Naive thymus-derived CD8-positive, alpha-beta T cell (primary cell): ENCODE data around the gene JPH2. TPM values are rescaled to one million over a fixed set of nuclear protein-coding genes. Genes with fewer than 3 reads are reported as not detected.
A peak's percentile ranks its signal among the peaks of the same experiment; 100 is the strongest.

ENCODE experiments used
- ATAC-seq, 2 donors: fragments of 150-1000 bp; cut with Tn5 transposase in 1 of 2; sonication (Bioruptor Pico), chemical (Tn5 transposase) in 1 of 2; 1 replicate in 1 of 2; 2 replicates in 1 of 2; pipeline ENCODE4 v1.10.0; 2021; ENCODE audit warnings: mild to moderate bottlenecking in 2 of 2, moderate library complexity in 2 of 2
- POLR2A ChIA-PET: fragments of 350-600 bp; sonication (Branson Sonifier 250); formaldehyde crosslinking; loops from one replicate; lab custom pipeline; 2021; ENCODE audit warnings: antibody characterized with exemption; lab: Charles Lee
- DNase-seq, 10 donors: peaks; one replicate each; pipeline versions ENCODE4 v3.0.0 to v3.0.0-alpha.2; 2020 to 2022
- H3K27ac Mint-ChIP-seq, 10 donors: one replicate each; pipeline ENCODE4 v1.8.0; 2020 to 2022; ENCODE audit warnings: mild to moderate bottlenecking in 10 of 10, mixed read lengths in 10 of 10, moderate library complexity in 4 of 10, inconsistent platforms in 1 of 10
- H3K27me3 Mint-ChIP-seq, 5 donors: one replicate each; pipeline ENCODE4 v1.8.0; 2021 to 2022; ENCODE audit warnings: mixed read lengths in 5 of 5
- H3K36me3 Mint-ChIP-seq, 3 donors: one replicate each; pipeline ENCODE4 v1.8.0; 2020 to 2022; ENCODE audit warnings: mixed read lengths in 3 of 3, mild to moderate bottlenecking in 2 of 3, inconsistent platforms in 1 of 3
- H3K4me1 Mint-ChIP-seq, 4 donors: one replicate each; pipeline ENCODE4 v1.8.0; 2021 to 2022; ENCODE audit warnings: mixed read lengths in 4 of 4
- H3K4me3 Mint-ChIP-seq, 10 donors: one replicate each; pipeline ENCODE4 v1.8.0; 2020 to 2022; ENCODE audit warnings: mild to moderate bottlenecking in 10 of 10, mixed read lengths in 10 of 10, moderate library complexity in 6 of 10, inconsistent platforms in 1 of 10
- H3K9me3 Mint-ChIP-seq, 9 donors: one replicate each; pipeline ENCODE4 v1.8.0; 2020 to 2022; ENCODE audit warnings: mixed read lengths in 9 of 9, mild to moderate bottlenecking in 3 of 9, inconsistent platforms in 1 of 9, moderate library complexity in 1 of 9
- polyA plus RNA-seq, 3 donors: library from polyadenylated mRNA; unstranded; fragments of 300-500 nt; fragmentation: Illumina TruSeq; gene quantifications; one replicate each; pipeline ENCODE4 v1.2.3, GENCODE V29; 2021
- total RNA-seq, 8 experiments: library from RNA in 2 of 8; stranded (reverse) in 2 of 8; gene quantifications; one replicate each; pipeline ENCODE4 v1.2.3 and lab custom pipeline; 2021 to 2026

JPH2 gene
- total and polyA plus RNA-seq, 5 experiments from 2014 or later, result not detected

DNA sequence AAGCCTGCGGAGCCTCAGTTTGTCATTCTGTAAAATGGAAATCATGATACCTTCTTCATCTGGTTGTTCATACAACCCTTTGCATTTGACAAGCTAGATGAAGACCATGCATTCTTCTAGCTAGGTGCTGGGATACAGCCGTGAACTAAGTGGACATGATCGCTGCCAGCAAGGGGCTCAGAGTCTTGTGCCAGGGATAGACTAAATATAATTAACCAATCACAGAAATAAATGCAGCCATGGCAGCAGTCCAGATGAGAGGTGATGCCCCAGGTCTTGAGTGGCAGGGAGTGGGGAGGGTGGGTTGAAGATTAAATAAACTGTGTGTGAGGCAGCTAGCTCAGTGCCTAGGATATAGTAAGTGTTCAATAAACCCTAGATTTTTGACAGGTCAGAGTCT is 19.3 kb downstream of the JPH2 start:
- Mint-ChIP-seq H3K4me1 (no peaks in the 10 kb centered on the region), H3K9me3 (peaks cover 0 to 12% (median 1%) of the 10 kb centered on the region in 9 donors), H3K4me3 (no peak overlapping the region), H3K27ac (no peak overlapping the region), H3K27me3 (peaks cover 34 to 49% (median 42%) of the 10 kb centered on the region in 5 donors), H3K36me3 (peaks cover 0 to 4% (median 4%) of the 10 kb centered on the region in 3 donors)
- POLR2A ChIA-PET, result no interaction called here
- DNase-seq, result no peak
- ATAC-seq, result no peak

GRCh38 chr20:44166477-44166876 is 20.5 kb downstream of the JPH2 start:
- Mint-ChIP-seq H3K36me3 (peaks cover 0 to 4% (median 4%) of the 10 kb centered on the region in 3 donors), H3K9me3 (peaks cover 0 to 12% (median 1%) of the 10 kb centered on the region in 9 donors), H3K4me1 (no peaks in the 10 kb centered on the region), H3K27ac (no peak overlapping the region), H3K27me3 (peaks cover 33 to 55% (median 43%) of the 10 kb centered on the region in 5 donors), H3K4me3 (no peak overlapping the region)
- no peak for DNase-seq
- ATAC-seq, result no peak
- POLR2A ChIA-PET, result interaction anchor here (0.6 kb wide), 1 partner anchor 865 kb away, joined by 3 read pairs; no protein-coding TSS in a partner anchor

DNA sequence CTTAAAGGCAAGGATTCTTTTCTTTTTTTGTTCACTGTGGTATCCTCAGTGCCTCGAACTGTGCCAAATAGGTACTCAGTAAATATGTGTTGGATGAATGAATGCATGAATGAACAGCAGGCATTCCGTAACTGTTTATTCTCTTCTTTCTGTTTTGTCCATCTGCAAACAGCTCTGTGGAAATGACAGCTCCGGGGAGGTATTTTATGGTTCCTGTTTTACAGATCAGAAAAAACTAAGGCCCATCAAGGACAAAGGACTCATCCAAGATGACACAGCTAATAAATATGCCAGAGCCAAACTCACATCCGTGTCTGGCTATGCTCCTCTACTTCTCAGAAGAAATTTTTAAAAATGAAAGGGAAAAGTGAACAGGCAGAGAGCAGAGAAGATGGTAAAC is 21.0 kb downstream of the JPH2 start:
- H3K4me3 Mint-ChIP-seq, result no peak overlapping the region
- H3K36me3 Mint-ChIP-seq, result peaks cover 0 to 4% (median 4%) of the 10 kb centered on the region in 3 donors
- POLR2A ChIA-PET, result no interaction called here
- no peaks in the 10 kb centered on the region for H3K4me1 Mint-ChIP-seq
- H3K27ac Mint-ChIP-seq, result no peak overlapping the region
- H3K27me3 Mint-ChIP-seq, result peaks cover 31 to 60% (median 43%) of the 10 kb centered on the region in 5 donors
- ATAC-seq (no peak), DNase-seq (no peak)
- H3K9me3 Mint-ChIP-seq, result peaks cover 0 to 12% (median 1%) of the 10 kb centered on the region in 9 donors

DNA sequence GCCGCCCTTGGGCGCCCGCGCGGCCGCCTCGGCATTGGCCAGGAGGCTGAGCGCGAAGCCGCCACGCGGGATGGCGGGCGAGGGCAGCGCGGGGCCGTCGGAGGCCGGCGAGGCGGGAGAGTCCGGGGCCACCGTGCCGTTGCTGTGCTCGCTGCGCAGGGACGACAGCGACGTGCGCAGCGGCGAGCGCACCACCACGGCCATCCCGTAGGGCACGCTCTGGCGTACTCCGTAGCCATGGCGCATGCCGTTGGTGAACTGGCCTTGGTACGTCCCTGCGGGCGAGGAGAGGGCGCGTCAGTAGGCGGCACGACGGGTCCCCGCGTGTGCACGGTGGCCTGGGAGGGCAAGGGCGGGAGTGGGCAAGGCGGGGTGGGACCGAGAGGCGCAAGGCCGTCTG is 26.9 kb downstream of the JPH2 start:
- H3K36me3 Mint-ChIP-seq, result peaks cover 0 to 2% (median 0%) of the 10 kb centered on the region in 3 donors
- POLR2A ChIA-PET, result no interaction called here
- ATAC-seq (no peak), DNase-seq (no peak)
- H3K27ac Mint-ChIP-seq, result no peak overlapping the region
- peaks cover 27 to 72% (median 42%) of the 10 kb centered on the region in 5 donors for H3K27me3 Mint-ChIP-seq
- peaks cover 0 to 3% (median 0%) of the 10 kb centered on the region in 4 donors for H3K4me1 Mint-ChIP-seq
- no peak overlapping the region for H3K4me3 Mint-ChIP-seq
- peaks cover 0 to 2% (median 0%) of the 10 kb centered on the region in 9 donors for H3K9me3 Mint-ChIP-seq

DNA sequence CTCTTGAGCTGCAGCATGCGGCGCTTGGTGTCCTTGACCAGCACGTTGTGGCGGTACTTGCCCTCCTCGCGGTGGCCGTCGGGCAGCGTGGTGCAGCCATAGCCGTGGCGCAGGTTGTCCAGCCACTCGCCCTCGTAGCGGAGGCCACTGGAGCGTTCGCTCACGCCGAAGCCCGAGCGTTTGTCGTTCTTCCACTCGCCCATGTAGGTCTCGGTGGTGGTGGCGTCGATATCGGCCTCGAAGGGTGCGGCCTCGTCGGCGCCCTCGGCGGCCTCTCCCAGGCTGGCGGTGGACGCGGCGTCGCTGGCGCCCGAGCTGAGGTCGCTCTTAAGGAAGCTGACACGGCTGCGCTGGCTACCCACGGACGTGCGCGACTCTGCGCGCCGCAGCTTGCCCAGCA is 27.3 kb downstream of the JPH2 start:
- H3K27ac Mint-ChIP-seq, result no peak overlapping the region
- H3K27me3 Mint-ChIP-seq, result peaks cover 27 to 70% (median 42%) of the 10 kb centered on the region in 5 donors
- ATAC-seq (no peak), DNase-seq (no peak)
- peaks cover 0 to 3% (median 0%) of the 10 kb centered on the region in 4 donors for H3K4me1 Mint-ChIP-seq
- POLR2A ChIA-PET, result no interaction called here
- peaks cover 0 to 2% (median 0%) of the 10 kb centered on the region in 3 donors for H3K36me3 Mint-ChIP-seq
- no peak overlapping the region for H3K4me3 Mint-ChIP-seq
- H3K9me3 Mint-ChIP-seq, result peaks cover 0 to 2% (median 0%) of the 10 kb centered on the region in 9 donors

DNA sequence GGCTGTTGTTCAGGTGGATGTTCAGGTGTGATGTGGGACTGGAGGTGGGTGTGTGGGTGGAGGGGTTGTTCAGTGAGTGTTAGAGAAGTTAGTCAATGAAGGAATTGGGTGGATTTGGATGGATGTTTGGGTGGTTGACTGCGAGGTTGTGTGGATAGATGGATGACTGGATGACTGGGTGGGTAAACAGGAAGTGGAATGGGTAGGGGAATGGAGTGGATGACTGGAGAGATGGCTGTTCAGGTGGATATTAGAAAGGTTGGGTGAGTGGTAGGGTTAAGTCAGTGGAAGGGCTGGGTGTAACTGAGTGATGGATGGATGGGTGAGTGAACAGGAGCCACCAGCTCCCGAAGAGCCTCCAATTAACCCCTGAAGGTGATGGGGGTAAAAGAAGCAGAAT is 27.9 kb downstream of the JPH2 start:
- H3K27me3 Mint-ChIP-seq, result peaks cover 26 to 64% (median 39%) of the 10 kb centered on the region in 5 donors
- H3K9me3 Mint-ChIP-seq, result peaks cover 0 to 2% (median 0%) of the 10 kb centered on the region in 9 donors
- POLR2A ChIA-PET, result no interaction called here
- H3K27ac Mint-ChIP-seq, result no peak overlapping the region
- ATAC-seq, result no peak
- H3K36me3 Mint-ChIP-seq, result peaks cover 0 to 2% (median 0%) of the 10 kb centered on the region in 3 donors
- H3K4me3 Mint-ChIP-seq, result no peak overlapping the region
- H3K4me1 Mint-ChIP-seq, result peaks cover 0 to 3% (median under 1%) of the 10 kb centered on the region in 4 donors
- DNase-seq, result no peak

GRCh38 chr20:44157061-44157460 is 29.9 kb downstream of the JPH2 start:
- Mint-ChIP-seq H3K4me1 (peaks cover 7 to 16% (median 11%) of the 10 kb centered on the region in 4 donors), H3K27ac (no peak overlapping the region), H3K36me3 (no peaks in the 10 kb centered on the region), H3K9me3 (no peaks in the 10 kb centered on the region), H3K4me3 (no peak overlapping the region), H3K27me3 (peaks cover 14 to 43% (median 21%) of the 10 kb centered on the region in 5 donors)
- ATAC-seq (no peak), DNase-seq (no peak)
- POLR2A ChIA-PET, result no interaction called here

GRCh38 chr20:44154521-44155001 is 32.4 kb downstream of the JPH2 start:
- peaks cover 12 to 27% (median 14%) of the 10 kb centered on the region in 5 donors for H3K27me3 Mint-ChIP-seq
- no peaks in the 10 kb centered on the region for H3K9me3 Mint-ChIP-seq
- DNase-seq (no peak), ATAC-seq (no peak)
- H3K27ac Mint-ChIP-seq, result peak overlapping the region in 2 of 10 donors; percentile 37 to 93
- H3K4me3 Mint-ChIP-seq, result no peak overlapping the region
- H3K4me1 Mint-ChIP-seq, result peaks cover 7 to 16% (median 11%) of the 10 kb centered on the region in 4 donors
- POLR2A ChIA-PET, result interaction anchor here (0.6 to 1.2 kb wide), 2 partner anchors 19 to 50 kb away, joined by 3 to 4 read pairs; no protein-coding TSS in a partner anchor
- peaks cover 0 to 2% (median 0%) of the 10 kb centered on the region in 3 donors for H3K36me3 Mint-ChIP-seq

GRCh38 chr20:44153636-44154043 is 33.3 kb downstream of the JPH2 start:
- Mint-ChIP-seq H3K36me3 (peaks cover 0 to 2% (median 0%) of the 10 kb centered on the region in 3 donors), H3K27ac (peak overlapping the region; percentile 65 to 96 (median 88)), H3K9me3 (no peaks in the 10 kb centered on the region), H3K4me1 (peaks cover 7 to 16% (median 10%) of the 10 kb centered on the region in 4 donors), H3K4me3 (peak overlapping the region in 9 of 10 donors; percentile 1 to 68 (median 46)), H3K27me3 (peaks cover 7 to 17% (median 9%) of the 10 kb centered on the region in 5 donors)
- peak in 8 of 10 donors; percentile 25 to 68 (median 52) for DNase-seq
- peak; percentile 96 for ATAC-seq
- POLR2A ChIA-PET, result no interaction called here

DNA sequence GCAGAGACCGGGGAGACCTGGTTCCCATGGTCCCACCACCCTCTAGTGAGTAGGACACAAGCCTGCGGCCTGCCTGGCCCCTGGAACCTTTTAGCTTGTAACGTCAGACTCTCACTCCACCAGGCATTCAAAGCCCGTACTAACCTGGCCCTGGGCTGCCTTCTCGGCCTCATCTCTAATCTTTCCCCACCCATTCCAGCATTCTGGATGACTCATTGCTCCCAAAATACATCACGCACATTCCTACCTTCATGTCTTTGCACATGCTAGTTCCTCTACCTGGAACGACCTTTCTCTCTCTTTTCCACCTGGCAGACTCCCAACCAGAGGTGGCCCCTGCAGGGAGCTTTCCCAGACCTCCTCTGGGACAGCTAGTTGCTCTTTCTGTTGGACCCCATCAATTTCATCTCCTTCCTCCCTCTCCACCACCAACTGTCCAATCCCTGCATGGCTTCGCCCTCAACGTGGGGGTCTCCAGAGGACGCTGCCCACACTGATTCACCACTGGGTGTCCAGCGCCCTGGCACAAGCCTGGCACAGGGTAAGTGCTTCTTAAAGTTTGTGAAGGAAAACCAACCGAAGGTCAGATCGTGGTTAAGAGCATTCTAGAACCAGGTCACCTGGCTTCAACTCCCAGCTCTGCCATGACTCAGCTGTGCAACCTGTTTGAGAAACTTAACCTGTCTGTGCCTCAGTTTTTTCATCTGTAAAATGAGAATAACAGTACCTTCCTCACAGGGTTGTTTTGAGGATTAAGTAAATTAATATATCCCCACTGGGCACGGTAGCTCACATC is 35.2 kb downstream of the JPH2 start:
- POLR2A ChIA-PET, result no interaction called here
- peaks cover 0 to 2% (median 0%) of the 10 kb centered on the region in 3 donors for H3K36me3 Mint-ChIP-seq

DNA sequence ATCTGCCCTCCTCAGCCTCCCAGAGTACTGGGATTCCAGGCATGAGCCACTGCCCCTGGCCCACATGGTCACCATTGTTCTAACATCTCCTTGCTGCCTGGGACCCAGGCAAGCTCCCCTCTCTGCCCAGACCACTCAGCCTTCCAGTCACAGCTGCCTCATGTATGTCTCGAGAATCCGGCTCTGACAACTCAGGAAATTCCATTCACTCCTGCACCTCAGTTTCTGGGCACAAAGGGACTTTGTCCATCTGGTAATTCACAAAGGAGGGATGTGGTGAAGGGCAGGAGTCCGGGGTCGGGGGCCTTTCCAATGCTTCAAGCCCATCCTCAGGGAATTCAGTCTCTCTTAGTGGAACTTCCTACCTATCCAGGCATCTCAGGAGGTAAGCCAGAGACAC is 40.7 kb downstream of the JPH2 start:
- no peaks in the 10 kb centered on the region for H3K36me3 Mint-ChIP-seq
- DNase-seq, result no peak
- H3K4me1 Mint-ChIP-seq, result peaks cover 0 to 3% (median 0%) of the 10 kb centered on the region in 4 donors
- peaks cover 2 to 19% (median 13%) of the 10 kb centered on the region in 5 donors for H3K27me3 Mint-ChIP-seq
- no peak for ATAC-seq
- H3K9me3 Mint-ChIP-seq, result no peaks in the 10 kb centered on the region
- no peak overlapping the region for H3K4me3 Mint-ChIP-seq
- H3K27ac Mint-ChIP-seq, result no peak overlapping the region
- POLR2A ChIA-PET, result no interaction called here

More for the DNA sequence above, 35.2 kb downstream of the JPH2 start:
- DNase-seq, result no peak
- H3K27me3 Mint-ChIP-seq, result peaks cover 0 to 6% (median 4%) of the 10 kb centered on the region in 5 donors
- H3K4me3 Mint-ChIP-seq, result no peak overlapping the region
- ATAC-seq, result no peak
- peaks cover 7 to 16% (median 9%) of the 10 kb centered on the region in 4 donors for H3K4me1 Mint-ChIP-seq
- no peaks in the 10 kb centered on the region for H3K9me3 Mint-ChIP-seq
- H3K27ac Mint-ChIP-seq, result peak overlapping the region in 4 of 10 donors; percentile 37 to 72 (median 51)

DNA sequence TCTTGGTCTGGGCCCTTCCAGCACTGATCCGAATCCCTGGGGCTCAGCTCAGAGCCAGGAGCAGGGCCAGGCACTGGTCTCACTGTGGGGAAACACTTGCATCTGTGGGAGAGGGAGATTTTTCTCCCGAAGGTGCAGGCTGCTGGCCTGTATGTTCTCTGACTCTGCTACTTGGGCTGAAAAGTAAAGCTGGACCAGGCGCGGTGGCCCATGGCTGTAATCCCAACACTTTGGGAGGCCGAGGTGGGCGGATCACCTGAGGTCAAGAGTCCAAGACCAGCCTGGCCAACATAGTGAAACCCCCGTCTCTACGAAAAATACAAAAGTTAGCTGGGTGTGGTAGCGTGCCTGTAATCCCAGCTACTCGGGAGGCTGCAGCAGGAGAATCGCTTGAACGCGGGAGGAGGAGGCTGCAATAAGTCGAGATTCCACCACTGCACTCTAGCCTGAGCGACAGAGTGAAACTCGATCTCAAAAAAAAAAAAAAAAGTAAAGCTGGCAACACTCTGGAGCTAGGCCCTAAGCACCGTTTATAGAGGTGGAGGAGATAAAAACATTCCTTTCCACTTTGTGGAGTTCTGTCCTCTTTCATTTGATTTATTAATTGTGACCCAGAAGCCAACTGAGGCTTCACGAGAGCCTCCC is 41.7 kb downstream of the JPH2 start:
- Mint-ChIP-seq H3K36me3 (no peaks in the 10 kb centered on the region), H3K9me3 (no peaks in the 10 kb centered on the region), H3K27me3 (peaks cover 10 to 28% (median 23%) of the 10 kb centered on the region in 5 donors), H3K4me3 (no peak overlapping the region), H3K4me1 (peaks cover 0 to 3% (median 0%) of the 10 kb centered on the region in 4 donors), H3K27ac (no peak overlapping the region)
- DNase-seq, result no peak
- ATAC-seq, result no peak
- POLR2A ChIA-PET, result no interaction called here
